Measurements from ENCODE around the gene JPH2.

The JPH2 gene

GRCh38 chr20:44099832-44100231, 87.2 kb downstream of the JPH2 start:
- TF ChIP-seq GATA3 (IDR thresholded peaks at IDR 0.05; ENCODE audit: low read depth, low read length) (no peak), GATA2 (IDR thresholded peaks at IDR 0.05; ENCODE audit: low read depth, low read length) (no peak)

- TF ChIP-seq GATA2 (IDR thresholded peaks at IDR 0.05; ENCODE audit: low read depth, low read length) (no peak), GATA3 (IDR thresholded peaks at IDR 0.05; ENCODE audit: low read depth, low read length) (no peak)
Observed at GRCh38 chr20:44098657-44099056, 88.3 kb downstream of the JPH2 start.

- TF ChIP-seq GATA3 (IDR thresholded peaks at IDR 0.05; ENCODE audit: low read depth, low read length), result no peak
- TF ChIP-seq GATA2 (IDR thresholded peaks at IDR 0.05; ENCODE audit: low read depth, low read length), result no peak
Observed at GRCh38 chr20:44098256-44098630, 88.7 kb downstream of the JPH2 start.

GRCh38 chr20:44097521-44098255, 89.3 kb downstream of the JPH2 start:
- TF ChIP-seq GATA2 (IDR thresholded peaks at IDR 0.05; ENCODE audit: low read depth, low read length), result no peak
- no peak for TF ChIP-seq GATA3 (IDR thresholded peaks at IDR 0.05; ENCODE audit: low read depth, low read length)

GRCh38 chr20:44095831-44096230, 91.2 kb downstream of the JPH2 start:
- no peak for TF ChIP-seq GATA3 (IDR thresholded peaks at IDR 0.05; ENCODE audit: low read depth, low read length)
- no peak for TF ChIP-seq GATA2 (IDR thresholded peaks at IDR 0.05; ENCODE audit: low read depth, low read length)

GRCh38 chr20:44093249-44093582, 93.8 kb downstream of the JPH2 start:
- TF ChIP-seq GATA3 (IDR thresholded peaks at IDR 0.05; ENCODE audit: low read depth, low read length) (no peak), GATA2 (IDR thresholded peaks at IDR 0.05; ENCODE audit: low read depth, low read length) (no peak)

GRCh38 chr20:44092551-44093248, 94.3 kb downstream of the JPH2 start:
- TF ChIP-seq GATA2 (IDR thresholded peaks at IDR 0.05; ENCODE audit: low read depth, low read length) (no peak), GATA3 (IDR thresholded peaks at IDR 0.05; ENCODE audit: low read depth, low read length) (no peak)

- TF ChIP-seq GATA3 (IDR thresholded peaks at IDR 0.05; ENCODE audit: low read depth, low read length) (no peak), GATA2 (IDR thresholded peaks at IDR 0.05; ENCODE audit: low read depth, low read length) (no peak)
Observed at GRCh38 chr20:44091026-44091425, 96.0 kb downstream of the JPH2 start.

- TF ChIP-seq GATA3 (IDR thresholded peaks at IDR 0.05; ENCODE audit: low read depth, low read length) (no peak), GATA2 (IDR thresholded peaks at IDR 0.05; ENCODE audit: low read depth, low read length) (no peak)
Observed at GRCh38 chr20:44089987-44090674, 96.9 kb downstream of the JPH2 start.

GRCh38 chr20:44087857-44088120, 99.2 kb downstream of the JPH2 start:
- TF ChIP-seq GATA2 (IDR thresholded peaks at IDR 0.05; ENCODE audit: low read depth, low read length) (no peak), GATA3 (IDR thresholded peaks at IDR 0.05; ENCODE audit: low read depth, low read length) (no peak)

- no peak for TF ChIP-seq GATA2 (IDR thresholded peaks at IDR 0.05; ENCODE audit: low read depth, low read length)
- TF ChIP-seq GATA3 (IDR thresholded peaks at IDR 0.05; ENCODE audit: low read depth, low read length), result no peak
Observed at GRCh38 chr20:44087051-44087856, 99.7 kb downstream of the JPH2 start.

- no peak for TF ChIP-seq GATA3 (IDR thresholded peaks at IDR 0.05; ENCODE audit: low read depth, low read length)
- TF ChIP-seq GATA2 (IDR thresholded peaks at IDR 0.05; ENCODE audit: low read depth, low read length), result no peak
Observed at GRCh38 chr20:44085616-44086434, 101.2 kb downstream of the JPH2 start.

GRCh38 chr20:44084891-44085290, 102.1 kb downstream of the JPH2 start:
- no peak for TF ChIP-seq GATA3 (IDR thresholded peaks at IDR 0.05; ENCODE audit: low read depth, low read length)
- no peak for TF ChIP-seq GATA2 (IDR thresholded peaks at IDR 0.05; ENCODE audit: low read depth, low read length)
